Measurements from ENCODE around the gene KMT2A. TPM values are rescaled to one million over a fixed set of nuclear protein-coding genes. Genes with fewer than 3 reads are reported as not detected.

Gene KMT2A
- total RNA-seq (179 TPM), polyA plus RNA-seq (10 to 100 TPM; 12.1 to 19.5 (median 18.2) TPM)

- peak within 1 kb of the TSS; percentile 89 for H3K27ac ChIP-seq (ENCODE audit: insufficient read depth, low read length, poor library complexity, severe bottlenecking)
- H3K4me1 Mint-ChIP-seq = peaks cover 25 to 43% (median 33%) of the 10 kb centered on the region in 4 donors
- peaks cover 45% of the 10 kb centered on the region for H3K4me1 ChIP-seq (ENCODE audit: control insufficient read depth, insufficient read depth, low read length, poor library complexity, severe bottlenecking)
- H3K27ac Mint-ChIP-seq = peak within 1 kb of the TSS; percentile 95 to 99 (median 96)
- H3K4me3 Mint-ChIP-seq = peak within 1 kb of the TSS; percentile 95 to 99 (median 98)
- peaks cover 19% of the 10 kb centered on the region for H3K27me3 Mint-ChIP-seq
- peak; percentile 86 to 97 (median 97) for DNase-seq
- H3K9me3 Mint-ChIP-seq = no peaks in the 10 kb centered on the region
- peak within 1 kb of the TSS; percentile 93 for H3K4me3 ChIP-seq (ENCODE audit: low read depth, low read length)
- no peaks in the 10 kb centered on the region for H3K27me3 ChIP-seq (ENCODE audit: control insufficient read depth, insufficient read depth, low read length)
- H3K9me3 ChIP-seq (ENCODE audit: control insufficient read depth in 2 of 2, low read length in 2 of 2) = no peaks in the 10 kb centered on the region
- peak; percentile 82 to 84 for ATAC-seq (ENCODE audit: low read depth in 2 of 2)
- peaks cover 11% of the 10 kb centered on the region for H3K36me3 Mint-ChIP-seq
- peaks cover 2% of the 10 kb centered on the region for H3K36me3 ChIP-seq (ENCODE audit: control insufficient read depth, insufficient read depth, low read length)
Observed at GRCh38 chr11:118435893-118436624, at the start of gene KMT2A. TSS of gene KMT2A (plus strand) at chr11:118436492. CDS start at chr11:118436513, 21 bp downstream.

DNA sequence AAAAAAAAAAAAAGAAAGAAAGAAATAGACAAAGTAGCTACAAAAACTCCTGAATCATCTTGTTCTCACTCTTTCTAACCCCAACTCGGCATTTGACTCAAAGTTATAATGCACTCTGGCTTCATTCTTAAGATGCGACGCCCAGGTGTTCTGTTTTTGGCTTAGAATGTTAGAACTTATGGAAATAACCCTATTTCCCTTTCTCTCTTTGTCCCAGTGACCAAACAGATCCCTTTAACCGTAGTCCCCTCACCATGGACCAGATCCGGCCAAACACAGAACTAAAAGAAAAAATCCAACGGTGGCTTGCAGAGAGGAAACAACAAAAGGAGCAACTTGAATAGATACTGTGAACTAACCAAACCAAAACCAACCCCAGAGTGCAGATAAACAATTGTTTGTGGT lies 40.2 kb upstream of the KMT2A start:
- no peak for ATAC-seq (ENCODE audit: low read depth in 2 of 2)
- peak in 1 of 3 donors; percentile 23 for DNase-seq
- Histone ChIP-seq H3K4me1 (ENCODE audit: control insufficient read depth, insufficient read depth, low read length, poor library complexity, severe bottlenecking) (peaks cover 34% of the 10 kb centered on the region), H3K27me3 (ENCODE audit: control insufficient read depth, insufficient read depth, low read length) (no peaks in the 10 kb centered on the region), H3K9me3 (ENCODE audit: control insufficient read depth in 2 of 2, low read length in 2 of 2) (no peaks in the 10 kb centered on the region), H3K4me3 (ENCODE audit: low read depth, low read length) (peak overlapping the region; percentile 46), H3K27ac (ENCODE audit: insufficient read depth, low read length, poor library complexity, severe bottlenecking) (peak overlapping the region; percentile 98), H3K36me3 (ENCODE audit: control insufficient read depth, insufficient read depth, low read length) (peaks cover 53% of the 10 kb centered on the region)
- peak overlapping the region in 2 of 4 donors; percentile 24 to 46 for H3K4me3 Mint-ChIP-seq
- peak overlapping the region; percentile 70 to 100 (median 92) for H3K27ac Mint-ChIP-seq
- H3K36me3 Mint-ChIP-seq = peaks cover 23% of the 10 kb centered on the region
- H3K4me1 Mint-ChIP-seq = peaks cover 16 to 44% (median 27%) of the 10 kb centered on the region in 4 donors
- no peaks in the 10 kb centered on the region for H3K9me3 Mint-ChIP-seq
- no peaks in the 10 kb centered on the region for H3K27me3 Mint-ChIP-seq

DNA sequence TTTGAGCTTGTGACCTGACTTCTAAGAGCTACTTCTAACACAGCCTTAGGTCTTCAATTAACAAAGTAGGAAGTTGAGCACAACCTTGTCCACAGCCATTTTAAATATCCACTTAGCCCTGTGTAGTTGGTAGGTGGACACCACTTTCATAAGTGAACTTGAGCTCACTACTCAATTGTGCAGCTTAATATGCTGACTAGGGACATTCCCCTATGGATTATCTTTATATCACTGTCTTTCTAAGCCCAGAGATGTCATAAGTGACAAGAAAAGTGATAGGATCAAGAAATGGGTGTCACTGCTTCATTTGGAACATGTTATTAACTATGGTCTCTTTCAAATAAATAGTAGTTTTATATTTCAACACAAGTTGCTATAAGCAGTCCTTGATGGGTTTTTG lies 38.8 kb upstream of the KMT2A start:
- Mint-ChIP-seq H3K27ac (peak overlapping the region in 2 of 3 donors; percentile 85 to 100), H3K27me3 (no peaks in the 10 kb centered on the region), H3K36me3 (peaks cover 17% of the 10 kb centered on the region), H3K4me3 (no peak overlapping the region), H3K9me3 (no peaks in the 10 kb centered on the region), H3K4me1 (peaks cover 25 to 55% (median 37%) of the 10 kb centered on the region in 4 donors)
- Histone ChIP-seq H3K27ac (ENCODE audit: insufficient read depth, low read length, poor library complexity, severe bottlenecking) (peak overlapping the region; percentile 98), H3K4me3 (ENCODE audit: low read depth, low read length) (no peak overlapping the region), H3K4me1 (ENCODE audit: control insufficient read depth, insufficient read depth, low read length, poor library complexity, severe bottlenecking) (peaks cover 43% of the 10 kb centered on the region), H3K27me3 (ENCODE audit: control insufficient read depth, insufficient read depth, low read length) (no peaks in the 10 kb centered on the region), H3K36me3 (ENCODE audit: control insufficient read depth, insufficient read depth, low read length) (peaks cover 44% of the 10 kb centered on the region), H3K9me3 (ENCODE audit: control insufficient read depth in 2 of 2, low read length in 2 of 2) (no peaks in the 10 kb centered on the region)
- DNase-seq (no peak), ATAC-seq (ENCODE audit: low read depth in 2 of 2) (no peak)

- Mint-ChIP-seq H3K4me1 (peaks cover 26 to 70% (median 43%) of the 10 kb centered on the region in 4 donors), H3K4me3 (peak overlapping the region; percentile 67 to 98 (median 94)), H3K27ac (peak overlapping the region; percentile 99 to 100 (median 99)), H3K9me3 (no peaks in the 10 kb centered on the region), H3K27me3 (no peaks in the 10 kb centered on the region), H3K36me3 (peaks cover 14% of the 10 kb centered on the region)
- Histone ChIP-seq H3K4me3 (ENCODE audit: low read depth, low read length) (peak overlapping the region; percentile 95), H3K4me1 (ENCODE audit: control insufficient read depth, insufficient read depth, low read length, poor library complexity, severe bottlenecking) (peaks cover 58% of the 10 kb centered on the region), H3K9me3 (ENCODE audit: control insufficient read depth in 2 of 2, low read length in 2 of 2) (no peaks in the 10 kb centered on the region), H3K27ac (ENCODE audit: insufficient read depth, low read length, poor library complexity, severe bottlenecking) (peak overlapping the region; percentile 98), H3K36me3 (ENCODE audit: control insufficient read depth, insufficient read depth, low read length) (peaks cover 31% of the 10 kb centered on the region), H3K27me3 (ENCODE audit: control insufficient read depth, insufficient read depth, low read length) (no peaks in the 10 kb centered on the region)
- DNase-seq (peak; percentile 64 to 91 (median 85)), ATAC-seq (ENCODE audit: low read depth in 2 of 2) (peak; percentile 88 to 93)
Observed at GRCh38 chr11:118398791-118399559, 37.3 kb upstream of the KMT2A start.

- H3K4me1 ChIP-seq (ENCODE audit: control insufficient read depth, insufficient read depth, low read length, poor library complexity, severe bottlenecking) = peaks cover 68% of the 10 kb centered on the region
- H3K27me3 ChIP-seq (ENCODE audit: control insufficient read depth, insufficient read depth, low read length) = no peaks in the 10 kb centered on the region
- peak within 1 kb of the TSS; percentile 95 for H3K4me3 ChIP-seq (ENCODE audit: low read depth, low read length)
- peak; percentile 88 to 96 (median 95) for DNase-seq
- peak within 1 kb of the TSS; percentile 98 for H3K27ac ChIP-seq (ENCODE audit: insufficient read depth, low read length, poor library complexity, severe bottlenecking)
- H3K9me3 ChIP-seq (ENCODE audit: control insufficient read depth in 2 of 2, low read length in 2 of 2) = no peaks in the 10 kb centered on the region
- Mint-ChIP-seq H3K36me3 (peaks cover 9% of the 10 kb centered on the region), H3K4me1 (peaks cover 36 to 80% (median 57%) of the 10 kb centered on the region in 4 donors), H3K27ac (peak within 1 kb of the TSS; percentile 99 to 100 (median 99)), H3K9me3 (no peaks in the 10 kb centered on the region), H3K4me3 (peak within 1 kb of the TSS; percentile 92 to 98 (median 97)), H3K27me3 (no peaks in the 10 kb centered on the region)
- peaks cover 28% of the 10 kb centered on the region for H3K36me3 ChIP-seq (ENCODE audit: control insufficient read depth, insufficient read depth, low read length)
- ATAC-seq (ENCODE audit: low read depth in 2 of 2) = peak; percentile 59 to 60
Observed at GRCh38 chr11:118401151-118401879, 35.0 kb upstream of the KMT2A start, which contains the start of gene ATP5MG. TSS of gene ATP5MG (plus strand) at chr11:118401606. CDS start at chr11:118401666, 60 bp downstream.

DNA sequence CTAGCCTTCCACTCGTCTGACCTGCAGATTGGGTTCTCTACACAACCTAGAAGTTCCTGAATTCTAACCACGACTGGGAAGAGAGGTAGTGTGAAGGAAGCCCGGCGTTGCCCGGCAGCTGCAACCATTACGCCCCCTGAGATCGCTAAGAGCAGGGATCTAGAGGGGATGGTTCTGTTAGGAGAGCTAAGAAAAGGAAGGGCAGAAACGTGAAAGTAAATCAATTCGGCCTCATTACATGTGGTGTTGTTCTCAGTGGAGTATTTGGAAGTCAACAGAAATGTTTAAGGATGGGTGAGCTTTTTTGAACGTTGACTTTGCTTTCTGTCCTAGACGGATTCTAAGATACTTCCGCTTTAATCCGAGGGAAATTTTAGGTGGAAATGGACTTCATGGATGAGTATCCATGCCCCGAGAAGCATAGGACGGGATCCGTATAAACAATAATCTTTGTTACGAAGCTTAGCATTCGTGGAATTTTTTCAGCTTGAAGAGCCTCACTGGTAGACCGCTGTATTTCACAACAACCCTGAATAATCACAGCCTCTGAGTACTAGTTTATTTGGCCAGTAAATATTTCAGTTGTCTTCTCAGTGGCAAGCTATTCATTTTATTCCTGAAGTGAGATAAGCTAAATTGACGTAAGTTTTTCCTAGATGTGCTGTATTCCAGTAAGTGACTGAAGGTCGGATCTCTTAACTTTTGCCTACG lies 34.3 kb upstream of the KMT2A start:
- H3K27me3 Mint-ChIP-seq = no peaks in the 10 kb centered on the region
- H3K9me3 Mint-ChIP-seq = no peaks in the 10 kb centered on the region
- no peak for DNase-seq
- peak in 1 of 2 donors; percentile 0 for ATAC-seq (ENCODE audit: low read depth in 2 of 2)
- H3K4me1 Mint-ChIP-seq = peaks cover 38 to 77% (median 62%) of the 10 kb centered on the region in 4 donors
- Histone ChIP-seq H3K27me3 (ENCODE audit: control insufficient read depth, insufficient read depth, low read length) (no peaks in the 10 kb centered on the region), H3K4me1 (ENCODE audit: control insufficient read depth, insufficient read depth, low read length, poor library complexity, severe bottlenecking) (peaks cover 68% of the 10 kb centered on the region), H3K36me3 (ENCODE audit: control insufficient read depth, insufficient read depth, low read length) (peaks cover 29% of the 10 kb centered on the region), H3K4me3 (ENCODE audit: low read depth, low read length) (peak overlapping the region; percentile 95), H3K27ac (ENCODE audit: insufficient read depth, low read length, poor library complexity, severe bottlenecking) (peak overlapping the region; percentile 98), H3K9me3 (ENCODE audit: control insufficient read depth in 2 of 2, low read length in 2 of 2) (no peaks in the 10 kb centered on the region)
- H3K36me3 Mint-ChIP-seq = peaks cover 8% of the 10 kb centered on the region
- peak overlapping the region; percentile 92 to 98 (median 97) for H3K4me3 Mint-ChIP-seq
- peak overlapping the region; percentile 99 to 100 (median 99) for H3K27ac Mint-ChIP-seq
